ENCODE data around the gene HPF1. TPM values are rescaled to one million over a fixed set of nuclear protein-coding genes. Genes with fewer than 3 reads are reported as not detected.
"Not testable (repeated sequence)": the region's sequence is repeated elsewhere in the genome, so short reads cannot be mapped to it uniquely, and the experiment has no call there.

Gene HPF1
- total RNA-seq, 1 donor from 2014 or later = 18.0 TPM

GRCh38 chr4:169745291-169745690 is 12.5 kb downstream of the HPF1 start:
- no peak for DNase-seq (ENCODE audit: low spot score)
- intact Hi-C loops (cut with DNase I) = no loop called here

- intact Hi-C loops (cut with DNase I) = no loop called here
- no peak for DNase-seq (ENCODE audit: low spot score)
These were observed 13.1 kb downstream of the HPF1 start for GRCh38 chr4:169744601-169745000.

GRCh38 chr4:169741569-169741968 is 16.2 kb downstream of the HPF1 start:
- intact Hi-C loops (cut with DNase I) = no loop called here
- no peak for DNase-seq (ENCODE audit: low spot score)

- DNase-seq (ENCODE audit: low spot score); intact Hi-C loops (cut with DNase I): not testable (repeated sequence)
These were observed 19.1 kb downstream of the HPF1 start for GRCh38 chr4:169738604-169739003.

GRCh38 chr4:169730564-169730963 is 27.2 kb downstream of the HPF1 start:
- intact Hi-C loops (cut with DNase I) = no loop called here
- DNase-seq (ENCODE audit: low spot score) = no peak

- no peak for DNase-seq (ENCODE audit: low spot score)
- intact Hi-C loops (cut with DNase I) = no loop called here
These were observed 30.1 kb downstream of the HPF1 start for GRCh38 chr4:169727616-169728015.

GRCh38 chr4:169724260-169724659 is 33.5 kb downstream of the HPF1 start:
- intact Hi-C loops (cut with DNase I) = loop anchor here (5.0 kb wide), 1 partner anchor 107 kb away; no protein-coding TSS in a partner anchor
- DNase-seq (ENCODE audit: low spot score) = no peak

- intact Hi-C loops (cut with DNase I) = loop anchor here (5.0 kb wide), 1 partner anchor 106 kb away; no protein-coding TSS in a partner anchor
- DNase-seq (ENCODE audit: low spot score) = no peak
These were observed 34.4 kb downstream of the HPF1 start for GRCh38 chr4:169723207-169723965.

GRCh38 chr4:169720529-169720928 is 37.2 kb downstream of the HPF1 start:
- intact Hi-C loops (cut with DNase I) = loop anchor here (5.0 kb wide), 1 partner anchor 103 kb away; no protein-coding TSS in a partner anchor

GRCh38 chr4:169716677-169717076 is 41.1 kb downstream of the HPF1 start:
- DNase-seq (ENCODE audit: low spot score) = no peak
- intact Hi-C loops (cut with DNase I) = loop anchor here (5.0 kb wide), 1 partner anchor 54 kb away; no protein-coding TSS in a partner anchor

More at GRCh38 chr4:169720529-169720928, 37.2 kb downstream of the HPF1 start:
- no peak for DNase-seq (ENCODE audit: low spot score)

- DNase-seq (ENCODE audit: low spot score) = no peak
- intact Hi-C loops (cut with DNase I) = loop anchor here (5.0 kb wide), 1 partner anchor 54 kb away; no protein-coding TSS in a partner anchor
These were observed 41.9 kb downstream of the HPF1 start for GRCh38 chr4:169715826-169716225.

- DNase-seq (ENCODE audit: low spot score) = no peak
- intact Hi-C loops (cut with DNase I) = no loop called here
These were observed 49.6 kb downstream of the HPF1 start for GRCh38 chr4:169707958-169708643.

GRCh38 chr4:169698331-169698730 is 59.4 kb downstream of the HPF1 start:
- intact Hi-C loops (cut with DNase I) = no loop called here
- DNase-seq (ENCODE audit: low spot score) = no peak

- DNase-seq (ENCODE audit: low spot score) = no peak
- intact Hi-C loops (cut with DNase I) = no loop called here
These were observed 67.0 kb downstream of the HPF1 start for GRCh38 chr4:169690787-169691186.

- DNase-seq (ENCODE audit: low spot score) = no peak
- intact Hi-C loops (cut with DNase I) = no loop called here
These were observed 68.1 kb downstream of the HPF1 start for GRCh38 chr4:169689681-169690080.

- no peak for DNase-seq (ENCODE audit: low spot score)
- intact Hi-C loops (cut with DNase I) = no loop called here
These were observed 75.2 kb downstream of the HPF1 start for GRCh38 chr4:169682372-169683047.
